Heart left ventricle (tissue), 16 donors: ENCODE data around the gene LDAH. TPM values are rescaled to one million over a fixed set of nuclear protein-coding genes. Genes with fewer than 3 reads are reported as not detected.

ENCODE experiments used
- ATAC-seq, 4 donors: fragments of 200-7000 bp; cut with Tn5 transposase; one replicate each; pipeline ENCODE4 v1.9.1; 2020 to 2022; ENCODE audit warnings: moderate library complexity in 4 of 4, mild to moderate bottlenecking in 3 of 4, moderate number of reproducible peaks in 1 of 4
- DNase-seq, 5 donors: peaks; one replicate each; pipeline ENCODE4 v3.0.0-alpha.2; 2020
- H3K27ac ChIP-seq, 12 donors: fragments of 200-600 bp; sonication (generic) in 4 of 12; one replicate each; pipeline versions ENCODE4 v1.5.0 to v1.8.0; 2016 to 2022; ENCODE audit warnings: mild to moderate bottlenecking in 2 of 12
- H3K27me3 ChIP-seq, 9 donors: fragments of 200-600 bp; sonication (generic) in 2 of 9; one replicate each; pipeline versions ENCODE4 v1.5.1 to v1.8.0; 2016 to 2022; ENCODE audit warnings: mild to moderate bottlenecking in 3 of 9
- H3K36me3 ChIP-seq, 9 donors: fragments of 200-600 bp; sonication (generic) in 2 of 9; one replicate each; pipeline versions ENCODE4 v1.5.0 to v1.8.0; 2018 to 2022; ENCODE audit warnings: mild to moderate bottlenecking in 2 of 9
- H3K4me1 ChIP-seq, 12 donors: fragments of 200-600 bp; sonication (generic) in 4 of 12; one replicate each; pipeline versions ENCODE4 v1.5.0 to v1.8.0; 2016 to 2022; ENCODE audit warnings: mild to moderate bottlenecking in 3 of 12
- H3K4me3 ChIP-seq, 12 donors: fragments of 200-600 bp; sonication (generic) in 4 of 12; one replicate each; pipeline versions ENCODE4 v1.5.0 to v1.8.0; 2017 to 2022; ENCODE audit warnings: mild to moderate bottlenecking in 9 of 12, moderate library complexity in 4 of 12
- H3K9me3 ChIP-seq, 12 donors: fragments of 200-600 bp; sonication (generic) in 4 of 12; one replicate each; pipeline versions ENCODE4 v1.5.0 to v1.8.0; 2016 to 2022; ENCODE audit warnings: mild to moderate bottlenecking in 1 of 12
- POLR2A ChIP-seq, 2 donors: fragments of 450-650 bp; IDR thresholded peaks; one replicate each; pipeline ENCODE4 v1.6.1; 2017; ENCODE audit warnings: antibody characterized with exemption in 2 of 2, mild to moderate bottlenecking in 2 of 2, moderate library complexity in 2 of 2
- WGBS, 4 donors: extraction: QIAGEN DNeasy Blood & Tissue Kit in 2 of 4; methylation state at CpG; one replicate each; pipeline versions ENCODE4 v1.1.5 to v1.1.7; 2013 to 2018; 5-methylcytosine and 5-hydroxymethylcytosine counted together
- intact Hi-C, 10 donors: fragments of 100-400 bp; cut with DNase I; formaldehyde crosslinking; loops; one replicate each; pipeline versions ENCODE4 v1.11.1 to v1.14.2; 2022
- polyA plus RNA-seq, 2 donors: library from polyadenylated mRNA; stranded (reverse); fragments of 200-250 nt; gene quantifications; one replicate each; pipeline ENCODE4 v1.2.3, GENCODE V29; 2013
- total RNA-seq, 9 donors: library from RNA; depleted of rRNA in 2 of 9; stranded (reverse); fragments of >200 nt in 2 of 9; fragmentation: NEBNext Ultra II Directional in 3 of 9; extraction: Animal tissue kit (Norgen Biotek cat#: 25700) in 3 of 9; gene quantifications; one replicate each; pipeline versions ENCODE4 v1.1.0 to v1.2.4, GENCODE V29; 2016 to 2023
- TF ChIP-seq, protein P1 (sequence below), 12 donors: fragments of 200-600 bp; sonication (generic) in 4 of 12; IDR thresholded peaks; one replicate each; pipeline versions ENCODE4 v1.5.0 to v1.8.0; 2018 to 2022; ENCODE audit warnings: antibody characterized with exemption in 12 of 12, mild to moderate bottlenecking in 5 of 12
- donor health status: ischemic (EF 13 %, LVEDD 7.1; RV severe dilation, severe dysfunction).
- donor health status: healthy with polysubstance abuse.
- donor health status: DM: no; HTN: yes; CAD: no.
- donor health status: DM: no; HTN: no; CAD: no.
- donor health status: ischemic (EF 25% LVEDD 6.9; RV normal size, moderate dysfunction).
- donor health status: ischemic (EF 25% LVEDD 5.7; RV mildly dilated, moderate dysfunction).
- donor health status: healthy.
- donor health status: DM: yes; HTN: yes; CAD: no.
- donor health status: ischemic (EF 35%, LVEDD 5.7; RV mildly dilated, moderate dysfunction).
- donor health status: nonischemic (EF 11% LVEDD 7.7; RV severe dilation, severe dysfunction).
- donor health status: DM: yes; HTN: yes; CAD: no.
- donor health status: PGD.
- donor health status: ischemic (EF 29% LVEDD 5.4; RV normal size, mild dysfunction).
- donor health status: nonischemic (EF 23%, LVEDD 6.1; RV moderate dilation, normal function).

Gene LDAH
- total and polyA plus RNA-seq, 11 donors = 2.2 to 13.2 (median 6.7) TPM

DNA sequence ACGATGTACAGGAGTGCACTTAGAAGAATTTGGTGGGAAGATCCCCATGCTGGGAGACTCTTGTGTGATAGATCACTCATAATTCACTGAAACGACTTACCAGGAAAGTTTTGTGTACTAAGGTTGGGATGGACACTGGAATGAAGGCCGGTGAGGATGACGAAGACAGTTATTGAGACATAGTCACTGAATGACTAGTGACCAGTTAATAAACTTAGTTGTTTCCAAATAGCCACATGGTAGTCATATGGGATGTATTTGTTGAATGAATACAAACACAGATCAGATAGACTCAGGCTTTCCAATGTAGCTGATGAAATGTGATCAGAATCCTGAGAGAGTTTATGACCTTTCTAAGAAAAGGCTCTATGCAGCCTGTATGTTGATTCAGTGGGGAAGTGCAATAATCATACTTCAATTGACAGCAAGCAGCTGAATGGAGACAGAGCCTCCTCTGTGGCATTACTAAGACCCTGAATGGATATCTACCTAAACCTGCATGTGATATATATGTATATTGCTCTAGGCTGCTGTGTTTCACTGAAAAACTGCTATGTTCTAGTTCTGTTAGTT is 135.6 kb downstream of the LDAH start:
- no peaks in the 10 kb centered on the region for H3K27me3 ChIP-seq
- intact Hi-C loops = no loop called here
- WGBS, 4 donors = 92 to 99% (median 96%) methylated on average over 4 of the region's 4 CpGs

DNA sequence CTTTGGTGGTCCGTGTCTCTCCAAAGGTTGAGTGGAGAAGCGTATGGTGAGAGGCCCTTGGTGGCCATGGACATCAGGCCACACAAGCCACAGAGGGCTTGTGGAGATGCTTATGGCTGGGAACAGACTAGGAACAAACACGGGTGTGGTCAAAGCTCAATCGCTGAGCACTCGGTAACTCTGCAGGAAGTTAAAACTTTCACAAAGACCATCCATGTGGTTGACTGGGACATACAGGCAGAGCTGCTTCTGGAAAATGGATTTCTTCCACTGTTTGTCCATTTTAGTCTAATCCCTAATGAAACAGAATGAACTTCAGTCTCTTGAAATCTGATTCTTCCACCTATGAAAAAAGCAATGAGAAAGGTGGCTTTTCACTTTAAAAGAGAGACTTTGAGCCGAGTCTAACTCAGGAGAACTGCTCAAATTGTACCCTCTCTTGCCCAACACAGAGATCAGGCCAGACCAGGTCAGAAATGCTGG is 138.3 kb downstream of the LDAH start:
- H3K4me1 ChIP-seq = no peaks in the 10 kb centered on the region
- TF ChIP-seq POLR2A (IDR thresholded peaks at IDR 0.05) = no peak
- H3K27me3 ChIP-seq = no peaks in the 10 kb centered on the region
- no peak overlapping the region for H3K4me3 ChIP-seq
- WGBS, 4 donors = 79 to 88% (median 85%) methylated on average over 6 of the region's 6 CpGs
- peaks cover 0 to 5% (median 0%) of the 10 kb centered on the region in 12 donors for H3K9me3 ChIP-seq
- intact Hi-C loops = loop anchor here in 3 of 10 donors (5.0 kb wide), 2 partner anchors 278 to 283 kb away; no protein-coding TSS in a partner anchor
- peaks cover 0 to 41% (median 26%) of the 10 kb centered on the region in 9 donors for H3K36me3 ChIP-seq
- no peak overlapping the region for H3K27ac ChIP-seq
- ATAC-seq (no peak), DNase-seq (no peak)

More for the DNA sequence above, 135.6 kb downstream of the LDAH start:
- ATAC-seq (no peak), DNase-seq (no peak)
- Histone ChIP-seq H3K27ac (no peak overlapping the region), H3K36me3 (peaks cover 0 to 32% (median 22%) of the 10 kb centered on the region in 9 donors), H3K4me3 (no peak overlapping the region), H3K4me1 (no peaks in the 10 kb centered on the region), H3K9me3 (peaks cover 0 to 5% (median 0%) of the 10 kb centered on the region in 12 donors)
- TF ChIP-seq, protein P1, sequence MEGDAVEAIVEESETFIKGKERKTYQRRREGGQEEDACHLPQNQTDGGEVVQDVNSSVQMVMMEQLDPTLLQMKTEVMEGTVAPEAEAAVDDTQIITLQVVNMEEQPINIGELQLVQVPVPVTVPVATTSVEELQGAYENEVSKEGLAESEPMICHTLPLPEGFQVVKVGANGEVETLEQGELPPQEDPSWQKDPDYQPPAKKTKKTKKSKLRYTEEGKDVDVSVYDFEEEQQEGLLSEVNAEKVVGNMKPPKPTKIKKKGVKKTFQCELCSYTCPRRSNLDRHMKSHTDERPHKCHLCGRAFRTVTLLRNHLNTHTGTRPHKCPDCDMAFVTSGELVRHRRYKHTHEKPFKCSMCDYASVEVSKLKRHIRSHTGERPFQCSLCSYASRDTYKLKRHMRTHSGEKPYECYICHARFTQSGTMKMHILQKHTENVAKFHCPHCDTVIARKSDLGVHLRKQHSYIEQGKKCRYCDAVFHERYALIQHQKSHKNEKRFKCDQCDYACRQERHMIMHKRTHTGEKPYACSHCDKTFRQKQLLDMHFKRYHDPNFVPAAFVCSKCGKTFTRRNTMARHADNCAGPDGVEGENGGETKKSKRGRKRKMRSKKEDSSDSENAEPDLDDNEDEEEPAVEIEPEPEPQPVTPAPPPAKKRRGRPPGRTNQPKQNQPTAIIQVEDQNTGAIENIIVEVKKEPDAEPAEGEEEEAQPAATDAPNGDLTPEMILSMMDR (IDR thresholded peaks at IDR 0.05) = no peak
- TF ChIP-seq POLR2A (IDR thresholded peaks at IDR 0.05) = no peak

DNA sequence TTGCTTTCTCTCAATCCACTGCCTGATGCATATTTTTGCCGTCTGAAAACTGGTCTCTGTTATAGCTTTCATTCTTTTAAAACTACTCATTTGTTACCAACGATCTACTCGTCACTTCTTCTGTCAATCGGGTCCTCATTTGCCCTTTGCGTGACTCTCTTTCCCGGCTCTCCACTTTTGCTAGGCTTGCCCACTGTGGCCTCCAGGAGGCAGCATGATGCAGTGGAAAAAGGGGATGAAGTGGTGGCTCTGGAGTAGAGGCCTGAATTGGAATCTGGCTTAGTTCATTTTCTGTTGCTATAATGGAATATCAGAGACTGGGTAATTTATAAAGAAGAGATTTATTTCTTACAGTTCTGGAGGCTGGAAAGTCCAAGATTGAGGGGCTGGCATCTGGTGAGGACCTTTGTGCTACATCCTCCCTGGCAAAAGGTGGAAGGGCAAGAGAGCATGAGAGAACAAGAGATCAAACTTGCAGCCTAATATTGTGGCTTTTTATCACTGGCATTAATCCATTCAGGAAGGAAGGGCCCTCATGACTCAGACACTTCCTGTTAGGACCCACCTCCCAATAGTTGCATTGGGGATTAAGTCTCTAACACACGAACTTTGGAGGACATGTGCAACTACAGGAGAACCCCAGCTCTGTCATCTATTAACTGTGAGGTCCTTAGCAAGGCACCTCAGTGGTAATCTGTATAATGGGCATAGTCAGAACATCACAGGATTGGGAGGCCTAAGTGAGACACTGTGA is 140.6 kb downstream of the LDAH start:
- Histone ChIP-seq H3K4me3 (no peak overlapping the region), H3K4me1 (peaks cover 0 to 6% (median 0%) of the 10 kb centered on the region in 12 donors), H3K9me3 (no peaks in the 10 kb centered on the region), H3K27ac (no peak overlapping the region), H3K36me3 (peaks cover 0 to 41% (median 19%) of the 10 kb centered on the region in 9 donors), H3K27me3 (no peaks in the 10 kb centered on the region)
- intact Hi-C loops = loop anchor here in 3 of 10 donors (5.0 kb wide), 2 partner anchors 280 to 285 kb away; no protein-coding TSS in a partner anchor
- WGBS, 4 donors = 78 to 80% (median 79%) methylated on average over 7 of the region's 7 CpGs
- no peak for DNase-seq
- ATAC-seq = no peak
- TF ChIP-seq, protein P1 (IDR thresholded peaks at IDR 0.05) = peak; percentile 10 to 53 (median 31)
- no peak for TF ChIP-seq POLR2A (IDR thresholded peaks at IDR 0.05)

DNA sequence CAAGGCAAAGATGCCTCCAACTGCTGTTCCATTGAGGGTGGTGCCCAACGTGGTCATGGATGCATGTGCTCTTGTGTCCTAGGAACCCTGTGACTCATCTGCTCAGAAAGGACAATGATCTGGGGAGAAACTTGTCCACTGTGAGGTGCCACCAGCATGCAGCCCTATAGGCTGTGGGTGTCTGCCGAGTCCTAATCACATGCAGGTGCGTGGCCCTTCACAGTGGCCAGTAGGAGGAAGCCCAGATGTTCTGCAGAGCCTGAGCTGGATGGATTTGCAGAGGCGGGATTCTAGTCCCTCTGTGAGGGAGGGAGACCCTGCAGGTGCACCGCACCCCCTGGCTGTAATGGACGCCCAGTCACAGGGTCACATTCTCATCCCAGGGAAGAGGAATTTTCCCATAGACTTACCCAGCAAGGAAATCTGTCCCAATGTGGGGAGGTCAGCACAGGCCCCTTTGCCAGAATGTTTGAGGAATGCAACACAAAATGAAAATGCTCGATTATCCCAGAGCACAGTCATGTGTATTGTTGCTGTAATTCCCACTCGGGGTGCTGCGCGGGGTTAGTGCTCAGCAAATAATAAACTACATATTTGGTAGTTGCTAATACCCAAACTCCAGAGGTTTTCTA is 142.0 kb downstream of the LDAH start:
- H3K36me3 ChIP-seq = peaks cover 0 to 29% (median 10%) of the 10 kb centered on the region in 9 donors
- intact Hi-C loops = loop anchor here in 3 of 10 donors (5.0 kb wide), 2 partner anchors 281 to 286 kb away; no protein-coding TSS in a partner anchor
- no peak for ATAC-seq
- no peaks in the 10 kb centered on the region for H3K9me3 ChIP-seq
- no peak for TF ChIP-seq POLR2A (IDR thresholded peaks at IDR 0.05)
- TF ChIP-seq, protein P1 (IDR thresholded peaks at IDR 0.05) = no peak
- no peaks in the 10 kb centered on the region for H3K27me3 ChIP-seq
- no peak overlapping the region for H3K27ac ChIP-seq
- DNase-seq = no peak
- H3K4me3 ChIP-seq = no peak overlapping the region
- H3K4me1 ChIP-seq = peaks cover 0 to 16% (median 3%) of the 10 kb centered on the region in 12 donors
- 82 to 93% (median 89%) methylated on average over 5 to 10 of the region's 10 CpGs for WGBS, 4 donors
